Measurements from ENCODE around the gene SPAG16.

GRCh38 chr2:213868526-213868925 lies 584.3 kb downstream of the SPAG16 start:
- no peak for TF ChIP-seq EZH2phosphoT487 (IDR thresholded peaks at IDR 0.05; ENCODE audit: insufficient read depth, low read depth)
- TF ChIP-seq EZH2 (IDR thresholded peaks at IDR 0.05; ENCODE audit: insufficient read depth, poor library complexity, severe bottlenecking) = no peak

Measured in GM23248 (cell line).